ENCODE measurements around the gene GLT8D2.

GRCh38 chr12:104080764-104081163, 30.8 kb upstream of the GLT8D2 start:
- TF ChIP-seq POLR2AphosphoS5 (IDR thresholded peaks at IDR 0.05; ENCODE audit: low read depth): no peak
- no peak for TF ChIP-seq CTCF (IDR thresholded peaks at IDR 0.05; ENCODE audit: insufficient read depth, low read length)
- no peak for TF ChIP-seq REST (IDR thresholded peaks at IDR 0.05; ENCODE audit: insufficient replicate concordance, low read depth)
- TF ChIP-seq GABPA (IDR thresholded peaks at IDR 0.05; ENCODE audit: low read depth): no peak
